ENCODE results near the gene NOL12.
A peak's percentile ranks its signal among the peaks of the same experiment; 100 is the strongest.

Gene NOL12

GRCh38 chr22:37659897-37660708 lies 26.0 kb upstream of the NOL12 start:
- no peak for DNase-seq

GRCh38 chr22:37660709-37661045 lies 25.5 kb upstream of the NOL12 start:
- DNase-seq = no peak

- DNase-seq = peak; percentile 61
Observed at GRCh38 chr22:37661160-37661924, 24.8 kb upstream of the NOL12 start.

DNA sequence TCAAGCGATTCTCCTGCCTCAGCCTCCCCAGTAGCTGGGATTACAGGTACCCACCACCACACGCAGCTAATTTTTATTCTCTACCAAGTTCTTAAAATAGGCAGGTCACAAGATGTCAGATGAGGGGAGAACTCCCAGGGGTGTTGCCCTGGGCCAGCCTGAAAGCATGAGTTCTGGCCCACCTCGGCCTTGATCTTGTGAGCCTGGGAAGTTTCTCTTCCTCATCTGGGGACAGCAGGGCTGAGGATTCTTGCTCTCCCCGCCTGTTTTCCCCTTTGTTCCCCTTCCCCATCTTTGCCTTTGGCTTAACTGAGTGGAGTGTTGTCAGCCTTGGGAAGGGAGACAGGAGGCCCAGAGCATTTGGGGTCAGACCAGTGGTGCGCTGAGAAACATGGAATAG lies 24.1 kb upstream of the NOL12 start:
- no peak for DNase-seq

GRCh38 chr22:37663521-37664140 lies 22.5 kb upstream of the NOL12 start:
- DNase-seq = no peak

GRCh38 chr22:37664249-37665101 lies 21.7 kb upstream of the NOL12 start:
- no peak for DNase-seq

- DNase-seq = no peak
Observed at GRCh38 chr22:37665487-37665886, 20.7 kb upstream of the NOL12 start.

DNA sequence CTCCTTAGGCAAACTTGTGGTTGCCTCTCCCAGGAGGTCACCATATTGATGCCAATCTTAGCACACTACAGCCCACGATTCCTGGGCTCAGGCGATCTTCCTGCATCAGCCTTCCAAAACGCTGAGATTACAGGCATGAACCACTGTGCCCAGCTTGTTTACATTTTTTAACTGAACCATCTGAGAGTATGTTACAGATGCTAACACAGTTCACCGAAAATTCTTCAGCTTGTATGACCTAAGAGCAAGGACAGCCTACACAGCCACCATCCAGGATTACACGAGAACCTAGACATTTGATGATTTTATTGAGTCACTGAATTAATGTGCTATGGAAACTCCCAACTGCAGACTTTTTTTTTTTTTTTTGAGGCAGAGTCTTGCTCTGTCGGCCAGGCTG lies 16.6 kb upstream of the NOL12 start:
- DNase-seq = peak; percentile 51

DNA sequence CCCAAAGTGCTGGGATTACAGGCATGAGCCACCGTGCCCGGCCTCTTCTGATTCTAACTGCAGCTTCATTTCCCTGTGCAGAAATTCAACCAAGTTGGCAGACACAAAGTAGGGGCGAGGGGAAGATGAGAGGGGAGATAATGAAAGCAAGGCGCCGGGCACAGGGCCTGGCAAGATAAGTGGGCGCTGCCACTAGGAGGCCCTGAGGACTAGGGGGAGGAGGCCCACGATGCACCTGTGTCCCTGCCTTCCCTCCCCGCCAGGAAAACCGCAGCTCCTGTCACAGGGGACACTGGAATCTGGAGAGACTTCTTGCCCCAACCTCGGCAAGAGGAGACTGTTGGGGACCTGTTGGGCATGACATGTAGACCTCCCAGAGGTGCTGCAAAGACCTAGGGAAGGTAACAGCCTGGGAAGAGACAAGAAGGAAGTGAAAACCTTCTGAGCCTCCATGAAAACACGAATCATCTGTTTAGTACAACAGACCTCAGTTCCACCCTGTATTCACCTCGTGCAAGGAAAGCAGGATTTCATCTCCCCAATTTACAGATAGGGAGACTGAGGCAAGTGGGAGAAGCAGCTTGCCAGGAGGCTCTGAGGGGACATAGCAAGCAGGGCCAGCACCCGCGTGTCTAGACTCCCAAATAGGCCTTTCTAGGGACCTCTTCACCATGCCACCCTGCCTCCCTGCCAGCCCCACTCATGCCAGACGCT lies 13.8 kb upstream of the NOL12 start:
- DNase-seq = no peak

DNA sequence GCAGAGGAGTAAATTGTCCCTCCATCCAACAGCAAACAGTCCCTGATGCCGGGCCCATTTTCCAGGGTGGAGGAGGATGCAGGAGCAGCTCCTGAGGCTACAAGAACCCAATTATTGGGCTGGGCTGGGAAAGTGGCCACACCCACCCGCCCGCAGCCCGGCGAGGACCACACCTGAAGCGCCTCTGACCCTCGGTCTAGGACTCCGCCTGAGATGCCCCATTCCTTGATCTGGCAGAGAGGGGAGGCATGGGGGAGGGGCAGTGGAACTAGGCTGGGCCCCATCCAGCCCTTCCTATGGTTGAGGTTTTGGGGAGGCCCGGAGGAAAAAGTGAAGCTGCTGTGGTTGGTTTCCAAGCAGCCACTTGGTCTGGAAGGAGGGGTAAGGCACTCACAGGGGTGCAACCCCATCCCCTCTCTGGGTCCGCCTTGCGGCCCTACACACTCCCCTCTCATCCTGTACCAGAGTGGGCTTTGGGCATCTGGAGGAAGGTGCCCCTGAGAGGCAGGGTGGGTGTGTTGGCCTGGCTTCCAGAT lies 13.2 kb upstream of the NOL12 start:
- no peak for DNase-seq

DNA sequence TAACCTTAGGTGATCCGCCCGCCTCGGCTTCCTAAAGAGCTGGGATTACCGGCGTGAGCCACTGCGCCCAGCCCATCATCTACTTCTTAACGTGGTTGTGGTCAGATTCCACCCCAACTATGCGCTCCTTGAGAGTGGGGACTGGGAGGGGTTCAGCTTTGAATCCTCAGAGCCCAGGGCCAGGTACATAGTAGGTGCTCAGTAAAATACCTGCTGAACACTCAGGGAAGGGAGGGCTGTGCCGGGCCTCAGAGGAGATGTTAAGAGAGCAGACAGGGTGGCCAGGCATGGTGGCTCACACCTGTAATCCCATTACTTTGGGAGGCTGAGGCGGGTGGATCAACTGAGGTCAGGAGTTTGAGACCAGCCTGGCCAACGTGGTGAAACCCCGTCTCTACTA lies 11.9 kb upstream of the NOL12 start:
- no peak for DNase-seq

DNA sequence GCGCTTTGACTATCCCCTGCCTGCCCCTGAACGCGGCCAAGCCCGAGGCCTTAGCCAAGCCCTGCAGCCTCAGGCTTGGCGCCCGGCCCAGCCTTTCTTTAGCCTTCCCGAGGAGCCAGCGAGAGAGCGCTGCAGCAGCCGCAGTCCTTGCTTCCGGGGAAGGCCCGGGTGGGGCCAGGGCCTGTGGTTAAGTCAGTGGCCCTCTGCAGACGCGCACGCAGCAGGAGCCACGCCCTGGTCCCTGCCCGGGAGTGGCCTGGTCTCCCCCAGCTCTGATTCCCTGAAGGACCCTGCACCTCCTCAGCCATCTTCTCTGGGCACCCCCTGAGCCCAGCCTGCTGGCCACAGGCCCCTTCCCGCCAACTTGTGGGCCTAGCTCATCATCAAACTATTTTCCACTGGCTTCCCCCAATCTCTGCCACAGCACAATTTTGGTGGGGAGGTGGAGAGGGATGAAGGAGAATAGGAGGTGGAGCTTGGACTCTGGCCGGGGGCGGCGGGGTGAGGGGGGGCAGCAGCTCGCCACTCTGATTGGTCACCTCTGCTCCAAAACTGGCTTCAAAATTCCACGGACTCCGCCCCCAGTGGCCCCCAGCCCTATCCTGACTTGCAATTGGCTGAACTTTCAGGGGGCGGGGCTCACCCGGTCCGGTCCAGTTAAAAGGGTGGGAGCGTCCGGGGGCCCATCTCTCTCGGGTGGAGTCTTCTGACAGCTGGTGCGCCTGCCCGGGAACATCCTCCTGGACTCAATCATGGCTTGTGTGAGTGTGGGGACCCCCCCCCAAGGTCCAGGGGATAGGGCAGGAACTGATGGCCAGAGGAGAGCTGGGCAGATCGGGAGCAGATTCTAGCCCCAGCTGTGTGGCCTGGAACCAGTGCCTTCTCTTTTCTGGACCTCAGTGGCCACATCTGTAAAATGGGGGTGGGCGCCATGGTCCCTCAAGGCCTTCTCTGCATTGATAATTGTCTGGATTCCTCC lies 10.9 kb upstream of the NOL12 start, which contains the start of gene LGALS1:
TSS of gene LGALS1 (plus strand) at position 686 of the 979 bp plus-strand sequence. CDS start at position 753, 67 bp downstream.
- peak; percentile 96 for DNase-seq

DNA sequence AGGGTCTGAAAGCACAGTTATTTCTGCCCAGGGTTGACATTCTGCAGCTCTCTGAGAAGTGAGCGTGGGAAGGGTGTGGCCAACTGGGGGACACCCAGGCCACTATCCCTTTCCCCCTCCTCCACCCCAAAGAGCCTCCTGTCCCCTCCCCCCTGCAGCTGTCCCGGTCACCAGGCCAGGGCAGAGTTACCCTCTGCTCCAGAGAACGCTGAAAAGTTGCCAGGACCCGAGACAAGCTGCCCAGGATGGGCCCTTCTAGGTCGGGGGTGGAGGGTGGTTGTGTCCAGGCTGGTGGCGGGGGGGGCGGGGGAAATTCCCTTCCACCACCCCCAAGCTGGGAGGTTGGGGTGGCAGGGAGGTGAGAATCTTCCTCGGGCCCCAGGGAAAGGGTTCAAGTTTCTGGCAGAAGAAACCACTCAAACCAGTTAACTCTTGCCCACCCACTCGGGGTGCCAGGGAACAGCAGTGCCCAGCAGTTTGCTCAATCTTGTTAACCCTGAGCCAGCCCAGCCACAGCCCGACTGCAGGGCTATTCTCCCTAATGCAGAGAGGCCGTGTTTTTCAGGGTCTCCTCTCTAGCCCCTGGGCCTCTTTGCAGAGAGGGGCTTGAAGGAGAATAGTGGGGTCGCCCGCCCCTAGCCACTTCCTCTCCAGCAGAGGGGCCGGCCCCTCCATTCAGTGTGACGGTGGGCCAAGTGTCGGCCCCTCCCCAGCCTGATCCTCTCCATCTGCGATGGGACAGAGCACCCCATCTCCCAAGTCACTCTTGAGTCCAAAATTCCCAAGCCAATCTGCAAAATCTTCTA lies 10.0 kb upstream of the NOL12 start:
- no peak for DNase-seq

- peak; percentile 96 for DNase-seq
Observed at GRCh38 chr22:37676736-37677492, 9.2 kb upstream of the NOL12 start.

- DNase-seq = no peak
Observed at GRCh38 chr22:37677493-37677974, 8.6 kb upstream of the NOL12 start.

- no peak for DNase-seq
Observed at GRCh38 chr22:37678372-37678771, 7.8 kb upstream of the NOL12 start.

GRCh38 chr22:37679670-37680069 lies 6.5 kb upstream of the NOL12 start:
- DNase-seq = no peak

GRCh38 chr22:37680191-37680851 lies 5.8 kb upstream of the NOL12 start:
- DNase-seq = no peak

All from amniotic stem cell (primary cell).